Upper lobe of right lung (tissue), 1 donor: Measurements from ENCODE around the gene ASAP2. TPM values are rescaled to one million over a fixed set of nuclear protein-coding genes. Genes with fewer than 3 reads are reported as not detected.

Experiments
- ATAC-seq: fragments of 200-7000 bp; cut with Tn5 transposase; one replicate; pipeline ENCODE4 v1.9.1; 2020; ENCODE audit warnings: mild to moderate bottlenecking, moderate library complexity
- DNase-seq: peaks from one replicate; pipeline ENCODE4 v3.0.0-alpha.2; 2020
- H3K27ac ChIP-seq: fragments of 200-600 bp; one replicate; pipeline ENCODE4 v1.8.0; 2022
- H3K27me3 ChIP-seq: fragments of 200-600 bp; one replicate; pipeline ENCODE4 v1.8.0; 2022; ENCODE audit warnings: mild to moderate bottlenecking
- H3K36me3 ChIP-seq: fragments of 200-600 bp; one replicate; pipeline ENCODE4 v1.8.0; 2022
- H3K4me1 ChIP-seq: fragments of 200-600 bp; one replicate; pipeline ENCODE4 v1.8.0; 2022
- H3K4me3 ChIP-seq: fragments of 200-600 bp; one replicate; pipeline ENCODE4 v1.8.0; 2022; ENCODE audit warnings: mild to moderate bottlenecking
- H3K9me3 ChIP-seq: fragments of 200-600 bp; one replicate; pipeline ENCODE4 v1.8.0; 2022
- intact Hi-C: fragments of 100-400 bp; cut with DNase I; formaldehyde crosslinking; loops from one replicate; pipeline ENCODE4 v1.11.0; 2022
- total RNA-seq: library from RNA; stranded (reverse); fragmentation: NEBNext Ultra II Directional; extraction: Animal tissue kit (Norgen Biotek cat#: 25700); gene quantifications from one replicate; pipeline ENCODE4 v1.2.1, GENCODE V29; 2021
- TF ChIP-seq, protein P1 (sequence below): fragments of 200-600 bp; IDR thresholded peaks from one replicate; pipeline ENCODE4 v1.8.0; 2022; ENCODE audit warnings: antibody characterized with exemption
- donor health status: DM: no; HTN: yes; CAD: no; lungs with severe emphysema.

ASAP2 gene
- total RNA-seq, 1 donor from 2014 or later, result 30.9 TPM

DNA sequence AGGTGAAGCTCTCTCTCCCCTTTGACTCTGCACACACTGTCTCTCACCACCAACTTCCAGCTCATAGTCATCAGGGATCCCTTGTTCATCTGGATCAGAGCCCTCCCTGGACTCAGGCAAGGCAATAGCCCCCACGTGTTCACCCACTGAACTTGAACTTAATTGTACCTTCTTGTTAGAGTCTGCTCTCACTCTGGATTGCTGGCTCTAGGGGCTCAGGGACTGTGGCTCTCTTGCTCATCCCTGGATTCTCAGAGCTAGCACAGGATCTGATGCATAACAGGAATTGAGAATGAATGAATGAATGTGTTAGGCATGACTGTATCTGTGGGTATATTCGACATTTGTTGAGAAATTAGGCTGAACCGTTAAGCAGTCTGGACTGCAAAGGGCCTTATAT is 16.7 kb upstream of the ASAP2 start:
- TF ChIP-seq, protein P1, sequence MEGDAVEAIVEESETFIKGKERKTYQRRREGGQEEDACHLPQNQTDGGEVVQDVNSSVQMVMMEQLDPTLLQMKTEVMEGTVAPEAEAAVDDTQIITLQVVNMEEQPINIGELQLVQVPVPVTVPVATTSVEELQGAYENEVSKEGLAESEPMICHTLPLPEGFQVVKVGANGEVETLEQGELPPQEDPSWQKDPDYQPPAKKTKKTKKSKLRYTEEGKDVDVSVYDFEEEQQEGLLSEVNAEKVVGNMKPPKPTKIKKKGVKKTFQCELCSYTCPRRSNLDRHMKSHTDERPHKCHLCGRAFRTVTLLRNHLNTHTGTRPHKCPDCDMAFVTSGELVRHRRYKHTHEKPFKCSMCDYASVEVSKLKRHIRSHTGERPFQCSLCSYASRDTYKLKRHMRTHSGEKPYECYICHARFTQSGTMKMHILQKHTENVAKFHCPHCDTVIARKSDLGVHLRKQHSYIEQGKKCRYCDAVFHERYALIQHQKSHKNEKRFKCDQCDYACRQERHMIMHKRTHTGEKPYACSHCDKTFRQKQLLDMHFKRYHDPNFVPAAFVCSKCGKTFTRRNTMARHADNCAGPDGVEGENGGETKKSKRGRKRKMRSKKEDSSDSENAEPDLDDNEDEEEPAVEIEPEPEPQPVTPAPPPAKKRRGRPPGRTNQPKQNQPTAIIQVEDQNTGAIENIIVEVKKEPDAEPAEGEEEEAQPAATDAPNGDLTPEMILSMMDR, result no peak
- H3K4me1 ChIP-seq, result peaks cover 10% of the 10 kb centered on the region
- no peaks in the 10 kb centered on the region for H3K36me3 ChIP-seq
- H3K27me3 ChIP-seq, result no peaks in the 10 kb centered on the region
- no peak overlapping the region for H3K4me3 ChIP-seq
- ATAC-seq (no peak), DNase-seq (no peak)
- H3K27ac ChIP-seq, result no peak overlapping the region
- no peaks in the 10 kb centered on the region for H3K9me3 ChIP-seq
- intact Hi-C loops, result no loop called here

DNA sequence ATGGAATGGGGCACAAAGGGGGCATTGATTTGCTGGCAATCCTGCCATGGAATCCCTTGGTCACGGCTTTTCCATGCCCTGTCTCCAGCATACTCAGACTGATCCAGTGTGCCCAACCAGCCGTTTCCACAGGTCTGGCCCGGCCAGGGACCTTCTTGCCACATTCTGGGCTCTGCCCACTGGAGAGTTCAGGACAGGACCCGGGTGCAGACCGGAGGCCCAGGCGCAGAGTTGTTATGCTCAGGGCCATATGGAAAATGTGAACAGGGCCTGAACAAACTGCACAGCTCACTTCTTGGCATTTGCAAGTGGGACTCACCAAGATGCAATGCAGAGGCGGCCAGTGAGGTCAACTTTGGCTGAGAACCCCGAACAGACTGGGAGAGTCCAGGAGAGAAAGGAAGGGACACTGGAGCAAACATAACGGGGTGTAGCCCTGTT is 15.6 kb upstream of the ASAP2 start:
- Histone ChIP-seq H3K4me1 (peaks cover 10% of the 10 kb centered on the region), H3K36me3 (no peaks in the 10 kb centered on the region), H3K27me3 (no peaks in the 10 kb centered on the region), H3K27ac (peak overlapping the region; percentile 60), H3K9me3 (no peaks in the 10 kb centered on the region), H3K4me3 (no peak overlapping the region)
- TF ChIP-seq, protein P1, result no peak
- intact Hi-C loops, result no loop called here
- peak; percentile 86 for ATAC-seq
- peak; percentile 73 for DNase-seq

DNA sequence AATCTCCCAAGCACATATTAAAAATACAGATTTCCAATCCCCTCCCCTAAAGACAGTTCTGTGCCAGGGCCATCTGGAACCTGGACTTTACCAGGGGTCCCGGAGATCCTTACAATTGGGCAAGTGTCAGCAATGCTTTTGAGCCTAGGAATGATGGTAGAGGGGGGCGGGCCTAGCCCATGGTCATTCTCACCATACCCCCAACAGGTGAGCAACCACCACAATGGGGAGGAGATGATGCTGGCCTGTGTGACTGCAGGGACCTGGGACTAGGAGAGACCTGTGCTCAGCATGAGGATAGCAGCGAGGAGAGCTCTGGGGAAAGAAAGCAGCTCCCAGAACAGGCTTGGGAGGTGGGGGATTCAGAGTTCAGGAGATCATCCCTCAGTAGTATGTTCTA is 13.9 kb upstream of the ASAP2 start:
- DNase-seq (no peak), ATAC-seq (no peak)
- Histone ChIP-seq H3K4me3 (no peak overlapping the region), H3K27ac (peak overlapping the region; percentile 60), H3K4me1 (peaks cover 10% of the 10 kb centered on the region), H3K9me3 (no peaks in the 10 kb centered on the region), H3K36me3 (no peaks in the 10 kb centered on the region), H3K27me3 (no peaks in the 10 kb centered on the region)
- intact Hi-C loops, result no loop called here
- TF ChIP-seq, protein P1, result no peak

DNA sequence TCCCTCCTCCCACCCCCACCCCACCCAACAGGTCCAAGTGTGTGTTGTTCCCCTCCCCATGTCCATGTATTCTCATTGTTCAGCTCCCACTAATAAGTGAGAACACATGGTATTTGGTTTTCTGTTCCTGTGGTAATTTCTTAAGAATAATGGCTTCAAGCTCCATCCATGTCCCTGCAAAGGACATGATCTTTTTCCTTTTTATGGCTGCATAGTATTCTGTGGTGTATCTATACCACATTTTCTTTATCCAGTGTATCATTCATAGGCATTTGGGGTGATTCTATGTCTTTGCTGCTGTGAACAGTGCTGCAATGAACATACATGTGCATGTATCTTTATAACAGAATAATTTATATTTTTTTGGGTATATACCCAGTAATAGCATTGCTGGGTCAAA is 12.3 kb upstream of the ASAP2 start:
- peaks cover 10% of the 10 kb centered on the region for H3K4me1 ChIP-seq
- no peak for ATAC-seq
- H3K27ac ChIP-seq, result no peak overlapping the region
- no peaks in the 10 kb centered on the region for H3K36me3 ChIP-seq
- no peak overlapping the region for H3K4me3 ChIP-seq
- intact Hi-C loops, result no loop called here
- DNase-seq, result no peak
- no peaks in the 10 kb centered on the region for H3K27me3 ChIP-seq
- H3K9me3 ChIP-seq, result no peaks in the 10 kb centered on the region
- TF ChIP-seq, protein P1, result no peak

DNA sequence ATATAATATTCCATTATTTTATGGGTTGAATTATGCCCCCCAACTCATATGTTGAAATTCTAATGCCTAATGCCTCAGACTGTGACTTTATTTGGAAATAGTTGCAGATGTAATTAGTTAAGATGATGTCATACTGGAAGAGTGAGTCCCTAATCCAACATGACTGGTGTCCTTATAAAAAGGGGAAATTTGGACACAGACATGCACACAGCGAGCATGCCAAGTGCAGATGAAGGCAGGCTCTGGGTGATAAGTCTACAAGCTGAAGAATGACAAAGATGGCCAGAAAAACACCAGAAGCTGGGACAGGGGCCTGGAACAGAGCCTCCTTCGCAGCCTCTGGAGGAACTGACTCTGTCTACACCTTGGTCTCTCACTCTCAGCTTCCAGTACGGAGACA is 10.0 kb upstream of the ASAP2 start:
- Histone ChIP-seq H3K27ac (no peak overlapping the region), H3K4me1 (peaks cover 2% of the 10 kb centered on the region), H3K27me3 (no peaks in the 10 kb centered on the region), H3K36me3 (no peaks in the 10 kb centered on the region), H3K9me3 (no peaks in the 10 kb centered on the region), H3K4me3 (no peak overlapping the region)
- DNase-seq (no peak), ATAC-seq (no peak)
- TF ChIP-seq, protein P1, result no peak
- intact Hi-C loops, result no loop called here

DNA sequence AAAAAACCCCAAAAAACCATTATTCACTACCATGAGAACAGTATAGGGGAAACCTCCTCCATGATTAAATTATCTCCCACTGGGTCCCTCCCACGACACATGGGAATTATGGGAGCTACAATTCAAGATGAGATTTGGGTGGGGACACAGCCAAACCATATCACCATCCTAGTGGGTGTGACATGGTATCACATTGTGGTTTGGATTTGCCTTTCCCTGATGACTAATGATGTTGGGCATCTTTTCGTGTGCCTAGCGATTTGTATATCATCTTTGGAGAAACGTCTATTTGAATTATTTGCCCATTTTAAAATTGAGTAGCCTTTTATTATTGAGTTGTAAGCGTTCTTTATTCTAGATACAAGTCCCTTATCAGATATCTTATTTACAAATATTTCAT is 8.7 kb upstream of the ASAP2 start:
- intact Hi-C loops, result no loop called here
- ATAC-seq, result no peak
- Histone ChIP-seq H3K4me1 (no peaks in the 10 kb centered on the region), H3K36me3 (no peaks in the 10 kb centered on the region), H3K4me3 (no peak overlapping the region), H3K27ac (no peak overlapping the region), H3K9me3 (no peaks in the 10 kb centered on the region), H3K27me3 (no peaks in the 10 kb centered on the region)
- TF ChIP-seq, protein P1, result no peak
- DNase-seq, result no peak
